HCT116 (cell line): ENCODE measurements around the gene CENPT. TPM values are rescaled to one million over a fixed set of nuclear protein-coding genes. Genes with fewer than 3 reads are reported as not detected.

Experiments used
- ATAC-seq: fragments of 200-7000 bp; cut with Tn5 transposase; 2 replicates; pipeline ENCODE4 v1.9.1; 2020; ENCODE audit warnings: mild to moderate bottlenecking, moderate library complexity
- BruUV-seq: library from RNA; stranded (reverse); fragments of 400-500 nt; replicated peaks from 2 replicates; lab custom pipeline; 2021; lab: Mats Ljungman, UMichigan
- CTCF ChIA-PET: fragments of 300-600 bp; sonication (Branson Sonifier 250); formaldehyde crosslinking; loops from one replicate; lab custom pipeline; 2021; ENCODE audit warnings: antibody characterized with exemption; lab: Charles Lee
- POLR2A ChIA-PET: fragments of 300-600, 350-600 bp; sonication (Branson Sonifier 250); formaldehyde crosslinking; loops from one replicate; lab custom pipeline; 2021; ENCODE audit warnings: antibody characterized with exemption; lab: Charles Lee
- RAD21 ChIA-PET, 2 experiments: fragments of 300-600 bp; sonication (Branson Sonifier 250); formaldehyde crosslinking; loops; one replicate each; lab custom pipeline; 2023; ENCODE audit warnings: low total read pairs in 2 of 2; ENCODE audit not compliant: uncharacterized antibody in 2 of 2, unreplicated experiment in 2 of 2, low non-redundant PET in 1 of 2; lab: Charles Lee
- DNase-seq: peaks from one replicate; pipeline ENCODE4 v3.0.0-alpha.2; 2010; ENCODE audit warnings: low read depth, low spot score
- H2AFZ ChIP-seq: fragments of 200-600 bp; shearing (Covaris generic), sonication (generic); 2 replicates; pipeline ENCODE4 v1.6.1; 2017; ENCODE audit warnings: low read depth, mixed run types, mixed read lengths, antibody characterized with exemption, low read length; ENCODE audit not compliant: poor library complexity, severe bottlenecking
- H3K27ac ChIP-seq: 2 replicates; pipeline ENCODE4 v1.5.1; 2012; ENCODE audit warnings: low read depth, low read length
- H3K27me3 ChIP-seq: fragments of 200-600 bp; sonication (generic); 2 replicates; pipeline ENCODE4 v1.6.1; 2016; ENCODE audit warnings: mixed run types, low read length, mixed read lengths; ENCODE audit not compliant: insufficient read depth
- H3K36me3 ChIP-seq, 2 experiments: fragments of 200-500 bp in 1 of 2; fragments of 200-600 bp in 1 of 2; sonication (Bioruptor generic) in 1 of 2; sonication (generic) in 1 of 2; 2 replicates each; pipeline versions ENCODE4 v1.5.1 to v1.6.1; 2014 to 2016; ENCODE audit warnings: low read length in 2 of 2, inconsistent platforms in 1 of 2, mixed read lengths in 1 of 2, mixed run types in 1 of 2; ENCODE audit not compliant: insufficient read depth in 2 of 2, control insufficient read depth in 1 of 2
- H3K4me1 ChIP-seq, 2 experiments: fragments of 200-600 bp in 1 of 2; sonication (generic) in 1 of 2; 2 replicates each; pipeline versions ENCODE4 v1.5.1 to v1.6.1; 2012 to 2017; ENCODE audit warnings: low read length in 2 of 2, inconsistent platforms in 1 of 2, mild to moderate bottlenecking in 1 of 2, mixed read lengths in 1 of 2, mixed run types in 1 of 2, moderate library complexity in 1 of 2; ENCODE audit not compliant: insufficient read depth in 2 of 2, control insufficient read depth in 1 of 2
- H3K4me2 ChIP-seq: fragments of 200-600 bp; sonication (generic); 2 replicates; pipeline ENCODE4 v1.6.1; 2017; ENCODE audit warnings: mixed run types, low read length, mixed read lengths
- H3K4me3 ChIP-seq, 2 experiments: fragments of 200-600 bp in 1 of 2; sonication (generic) in 1 of 2; replicated peaks in 1 of 2; 2 replicates each; pipeline ENCODE4 v1.5.1; 2011 to 2016; ENCODE audit warnings: low read length in 2 of 2, control low read depth in 1 of 2, low read depth in 1 of 2, mild to moderate bottlenecking in 1 of 2, mixed read lengths in 1 of 2, mixed run types in 1 of 2
- H3K79me2 ChIP-seq: fragments of 200-600 bp; sonication (generic); 2 replicates; pipeline ENCODE4 v1.6.1; 2017; ENCODE audit warnings: mild to moderate bottlenecking, mixed run types, low read length, moderate library complexity, mixed read lengths; ENCODE audit not compliant: insufficient read depth
- H3K9ac ChIP-seq: fragments of 200-600 bp; sonication (generic); 2 replicates; pipeline ENCODE4 v1.6.1; 2016; ENCODE audit warnings: low read length, mixed read lengths
- H3K9me2 ChIP-seq: fragments of 200-600 bp; sonication (generic), shearing (Covaris generic); 2 replicates; pipeline ENCODE4 v1.6.1; 2017; ENCODE audit warnings: mixed run types, mild to moderate bottlenecking, moderate library complexity; ENCODE audit not compliant: insufficient read depth
- H3K9me3 ChIP-seq, 2 experiments: fragments of 200-500 bp in 1 of 2; fragments of 200-600 bp in 1 of 2; sonication (Bioruptor generic) in 1 of 2; sonication (generic) in 1 of 2; 2 replicates each; pipeline ENCODE4 v1.6.1; 2014 to 2017; ENCODE audit warnings: low read length in 2 of 2, mixed read lengths in 2 of 2, inconsistent platforms in 1 of 2, low read depth in 1 of 2, mild to moderate bottlenecking in 1 of 2, mixed run types in 1 of 2, moderate library complexity in 1 of 2; ENCODE audit not compliant: control insufficient read depth in 1 of 2, insufficient read depth in 1 of 2
- H4K20me1 ChIP-seq: fragments of 200-600 bp; sonication (generic), shearing (Covaris generic); 2 replicates; pipeline ENCODE4 v1.6.1; 2017; ENCODE audit warnings: mixed run types, mild to moderate bottlenecking, moderate library complexity; ENCODE audit not compliant: insufficient read depth
- ATF3 ChIP-seq: IDR thresholded peaks from 2 replicates; pipeline ENCODE4 v1.6.1; 2012
- CEBPB ChIP-seq: IDR thresholded peaks from 2 replicates; pipeline ENCODE4 v1.6.1; 2012; ENCODE audit warnings: low read depth
- EGR1 ChIP-seq: IDR thresholded peaks from 2 replicates; pipeline ENCODE4 v1.6.1; 2012; ENCODE audit warnings: low read depth
- EZH2phosphoT487 ChIP-seq: fragments of 200-600 bp; IDR thresholded peaks from 2 replicates; pipeline ENCODE4 v1.6.1; 2018; ENCODE audit warnings: antibody characterized with exemption, borderline replicate concordance
- FOSL1 ChIP-seq: IDR thresholded peaks from 2 replicates; pipeline ENCODE4 v1.6.1; 2012; ENCODE audit warnings: low read depth
- POLR2A ChIP-seq: IDR thresholded peaks from 2 replicates; pipeline ENCODE4 v1.7.0; 2011; ENCODE audit warnings: borderline replicate concordance; ENCODE audit not compliant: insufficient read depth, insufficient read length; ENCODE audit errors: extremely low read depth
- RAD21 ChIP-seq: IDR thresholded peaks from 2 replicates; pipeline ENCODE4 v1.6.1; 2012; ENCODE audit warnings: low read depth, mild to moderate bottlenecking
- YY1 ChIP-seq: IDR thresholded peaks from 2 replicates; pipeline ENCODE4 v1.6.1; 2011; ENCODE audit warnings: low read length, low read depth, moderate library complexity, mild to moderate bottlenecking; ENCODE audit not compliant: insufficient replicate concordance; ENCODE audit errors: extremely low read depth
- ZBTB33 ChIP-seq: IDR thresholded peaks from 2 replicates; pipeline ENCODE4 v1.6.1; 2011; ENCODE audit warnings: mild to moderate bottlenecking, low read length, moderate library complexity; ENCODE audit not compliant: insufficient replicate concordance; ENCODE audit errors: extremely low read depth
- ZNF274 ChIP-seq: fragments of 200-500 bp; sonication (Bioruptor generic); IDR thresholded peaks from 2 replicates; pipeline ENCODE4 v1.6.1; 2014; ENCODE audit warnings: mild to moderate bottlenecking, low read depth, low read length, inconsistent platforms
- intact Hi-C: fragments of 100-400 bp; cut with micrococcal nuclease; formaldehyde crosslinking; loops from 2 replicates; pipeline ENCODE4 v1.10.0; 2022
- total RNA-seq: library from RNA; stranded (reverse); gene quantifications from one replicate; pipeline ENCODE4 v1.2.1, GENCODE V29; 2021; ENCODE audit not compliant: unreplicated experiment

CENPT gene
- total RNA-seq, 1 experiment from 2014 or later = 40.5 TPM

DNA sequence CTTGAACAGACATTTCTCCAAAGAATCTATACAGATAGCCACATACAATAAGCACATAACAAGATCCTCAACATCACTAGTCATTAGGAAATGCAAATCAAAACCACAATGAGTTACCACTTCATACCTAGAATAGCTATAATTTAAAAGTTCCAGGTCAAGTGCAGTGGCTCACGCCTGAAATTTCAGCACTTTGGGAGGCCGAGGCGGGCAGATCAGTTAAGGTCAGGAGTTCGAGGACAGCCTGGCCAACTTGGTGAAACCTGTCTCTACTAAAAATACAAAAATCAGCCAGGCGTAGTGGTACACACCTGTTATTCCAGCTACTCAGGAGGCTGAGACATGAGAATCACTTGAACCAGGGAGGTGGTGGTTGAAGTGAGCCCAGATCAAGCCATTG is 61.0 kb downstream of the CENPT start:
- Histone ChIP-seq H3K27ac (no peak overlapping the region), H4K20me1 (no peaks in the 10 kb centered on the region), H3K4me1 (no peaks in the 10 kb centered on the region), H3K9me2 (no peaks in the 10 kb centered on the region), H3K4me2 (no peak overlapping the region), H3K27me3 (no peaks in the 10 kb centered on the region), H3K9me3 (no peaks in the 10 kb centered on the region), H3K36me3 (no peaks in the 10 kb centered on the region), H2AFZ (no peak overlapping the region), H3K9ac (no peak overlapping the region), H3K4me3 (no peak overlapping the region), H3K79me2 (peaks cover 13% of the 10 kb centered on the region)
- TF ChIP-seq ATF3 (no peak), YY1 (no peak), ZNF274 (no peak), FOSL1 (no peak), EGR1 (no peak), CEBPB (no peak), RAD21 (no peak)
- no peak for DNase-seq
- POLR2A ChIA-PET = no interaction called here
- no TSS peak for BruUV-seq
- no peak for ATAC-seq
- intact Hi-C loops = no loop called here
- RAD21 ChIA-PET = no interaction called here
- CTCF ChIA-PET = interaction anchor here (1.7 kb wide), 1 partner anchor 30 kb away, joined by 5 read pairs; no protein-coding TSS in a partner anchor

- Histone ChIP-seq H3K36me3 (no peaks in the 10 kb centered on the region), H3K27me3 (no peaks in the 10 kb centered on the region), H2AFZ (no peak overlapping the region), H3K4me1 (peaks cover 0 to 7% of the 10 kb centered on the region in 2 experiments; a peak in 1 of 4 replicates), H3K79me2 (peaks cover 22% of the 10 kb centered on the region), H3K27ac (no peak overlapping the region), H3K4me3 (no peak overlapping the region), H3K9me2 (no peaks in the 10 kb centered on the region), H4K20me1 (no peaks in the 10 kb centered on the region), H3K4me2 (no peak overlapping the region), H3K9me3 (no peaks in the 10 kb centered on the region), H3K9ac (no peak overlapping the region)
- BruUV-seq = no TSS peak
- POLR2A ChIA-PET = no interaction called here
- DNase-seq = no peak
- no peak for ATAC-seq
- RAD21 ChIA-PET = no interaction called here
- CTCF ChIA-PET = no interaction called here
- intact Hi-C loops = no loop called here
- TF ChIP-seq EZH2phosphoT487 (no peak), YY1 (no peak), ZBTB33 (no peak), EGR1 (no peak), ATF3 (no peak), POLR2A (no peak)
Measured at GRCh38 chr16:67783353-67783725, 64.2 kb downstream of the CENPT start.
